Measurements from ENCODE around the gene CMSS1. TPM values are rescaled to one million over a fixed set of nuclear protein-coding genes. Genes with fewer than 3 reads are reported as not detected.

Gene CMSS1
- total RNA-seq, 1 experiment from 2014 or later: 98.6 TPM

- no TSS peak for BruUV-seq (replicated peaks)
- Histone ChIP-seq H3K27ac (ENCODE audit: low read depth, low read length, poor library complexity, severe bottlenecking) (no peak overlapping the region), H3K4me3 (ENCODE audit: low read depth, low read length, poor library complexity, severe bottlenecking) (no peak overlapping the region), H3K9me3 (ENCODE audit: low read depth, low read length, poor library complexity, severe bottlenecking) (no peaks in the 10 kb centered on the region), H3K4me1 (ENCODE audit: insufficient read depth, low read length, poor library complexity, severe bottlenecking) (no peaks in the 10 kb centered on the region), H3K36me3 (ENCODE audit: insufficient read depth, low read length, poor library complexity, severe bottlenecking) (no peaks in the 10 kb centered on the region), H3K27me3 (replicated peaks; ENCODE audit: insufficient read depth, low read depth, low read length, poor library complexity) (no peaks in the 10 kb centered on the region)
- intact Hi-C loops (cut with micrococcal nuclease; ENCODE audit: unreplicated experiment): no loop called here
- CTCF ChIA-PET: no interaction called here
- DNase-seq (ENCODE audit: low spot score): no peak
- POLR2A ChIA-PET (ENCODE audit: low non-redundant PET): no interaction called here
- TF ChIP-seq EZH2 (IDR thresholded peaks at IDR 0.05; ENCODE audit: borderline replicate concordance, low read depth, low read length, poor library complexity, severe bottlenecking): no peak
- no peak for TF ChIP-seq CTCF (conservative IDR thresholded peaks at IDR 0.05; ENCODE audit: low read depth, low read length)
Measured at GRCh38 chr3:100003609-100004503, 186.2 kb downstream of the CMSS1 start.

DNA sequence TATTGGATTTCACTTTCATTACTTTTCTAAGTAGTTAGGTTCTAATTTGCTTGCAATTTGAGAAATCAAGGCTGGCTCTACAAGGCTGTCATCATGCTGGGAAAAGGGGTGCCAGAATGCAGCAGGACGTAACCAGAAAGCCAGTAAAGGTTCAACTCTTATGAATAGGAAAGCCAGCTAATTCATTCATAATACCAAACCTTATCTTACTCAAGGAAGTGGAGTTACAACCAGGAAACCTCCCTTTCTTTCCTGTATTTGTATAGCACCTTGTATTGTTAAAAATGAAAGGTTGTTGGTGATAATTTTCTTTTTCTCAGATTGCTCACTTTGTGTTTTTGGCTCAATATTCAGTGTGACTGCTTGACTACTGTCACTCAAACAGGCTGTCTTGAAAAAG is 187.3 kb downstream of the CMSS1 start:
- intact Hi-C loops (cut with micrococcal nuclease; ENCODE audit: unreplicated experiment): no loop called here
- ChIA-PET POLR2A (ENCODE audit: low non-redundant PET) (no interaction called here), CTCF (no interaction called here)
- TF ChIP-seq EZH2 (IDR thresholded peaks at IDR 0.05; ENCODE audit: borderline replicate concordance, low read depth, low read length, poor library complexity, severe bottlenecking) (no peak), CTCF (conservative IDR thresholded peaks at IDR 0.05; ENCODE audit: low read depth, low read length) (no peak)
- Histone ChIP-seq H3K27me3 (replicated peaks; ENCODE audit: insufficient read depth, low read depth, low read length, poor library complexity) (no peaks in the 10 kb centered on the region), H3K4me3 (ENCODE audit: low read depth, low read length, poor library complexity, severe bottlenecking) (no peak overlapping the region), H3K27ac (ENCODE audit: low read depth, low read length, poor library complexity, severe bottlenecking) (no peak overlapping the region), H3K4me1 (ENCODE audit: insufficient read depth, low read length, poor library complexity, severe bottlenecking) (no peaks in the 10 kb centered on the region), H3K36me3 (ENCODE audit: insufficient read depth, low read length, poor library complexity, severe bottlenecking) (no peaks in the 10 kb centered on the region), H3K9me3 (ENCODE audit: low read depth, low read length, poor library complexity, severe bottlenecking) (no peaks in the 10 kb centered on the region)
- BruUV-seq (replicated peaks): no TSS peak
- DNase-seq (ENCODE audit: low spot score): no peak

DNA sequence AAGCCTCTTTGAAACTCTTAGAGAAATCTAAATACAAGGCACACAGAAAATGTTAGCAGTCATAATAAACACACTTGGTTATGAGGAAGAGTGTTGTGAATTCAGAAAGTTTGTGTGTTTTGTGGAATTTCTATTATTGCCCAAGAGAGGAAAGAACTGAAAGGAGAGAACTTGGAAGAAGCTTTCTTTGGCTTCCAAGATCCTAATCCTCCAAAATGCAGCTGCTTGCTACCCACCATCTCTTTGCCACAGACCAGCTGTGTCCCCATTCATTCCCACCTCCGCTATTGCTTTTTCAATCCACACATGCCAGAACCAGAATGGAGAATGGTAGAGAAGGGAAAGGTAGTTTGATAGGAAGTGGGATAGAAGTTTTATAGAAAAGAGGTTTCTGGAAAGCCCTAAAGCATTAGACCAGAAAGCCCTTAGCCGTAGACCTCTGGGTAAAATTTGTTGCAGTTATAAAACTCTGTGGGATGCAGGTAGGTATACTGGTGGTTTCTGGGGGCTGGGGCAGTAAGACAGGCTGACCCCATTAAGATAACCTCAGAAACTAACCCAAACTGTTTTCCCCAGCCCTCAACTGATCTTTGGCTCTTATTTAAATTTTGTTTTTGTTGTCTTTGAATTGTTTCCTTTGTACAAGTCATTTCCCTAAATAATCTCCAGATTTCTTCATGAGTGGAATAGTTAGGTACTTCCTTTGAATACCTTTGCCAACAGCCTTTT is 188.2 kb downstream of the CMSS1 start:
- no peak for DNase-seq (ENCODE audit: low spot score)
- CTCF ChIA-PET: no interaction called here
- POLR2A ChIA-PET (ENCODE audit: low non-redundant PET): no interaction called here
- TF ChIP-seq CTCF (conservative IDR thresholded peaks at IDR 0.05; ENCODE audit: low read depth, low read length): no peak
- TF ChIP-seq EZH2 (IDR thresholded peaks at IDR 0.05; ENCODE audit: borderline replicate concordance, low read depth, low read length, poor library complexity, severe bottlenecking): no peak
- H3K4me1 ChIP-seq (ENCODE audit: insufficient read depth, low read length, poor library complexity, severe bottlenecking): no peaks in the 10 kb centered on the region
- BruUV-seq (replicated peaks): no TSS peak
- H3K36me3 ChIP-seq (ENCODE audit: insufficient read depth, low read length, poor library complexity, severe bottlenecking): no peaks in the 10 kb centered on the region
- no peak overlapping the region for H3K4me3 ChIP-seq (ENCODE audit: low read depth, low read length, poor library complexity, severe bottlenecking)
- no peak overlapping the region for H3K27ac ChIP-seq (ENCODE audit: low read depth, low read length, poor library complexity, severe bottlenecking)
- intact Hi-C loops (cut with micrococcal nuclease; ENCODE audit: unreplicated experiment): no loop called here
- H3K27me3 ChIP-seq (replicated peaks; ENCODE audit: insufficient read depth, low read depth, low read length, poor library complexity): no peaks in the 10 kb centered on the region
- H3K9me3 ChIP-seq (ENCODE audit: low read depth, low read length, poor library complexity, severe bottlenecking): no peaks in the 10 kb centered on the region

Data from A673 (cell line).